ENCODE measurements around the gene SLC4A4.

- TF ChIP-seq EZH2phosphoT487 (IDR thresholded peaks at IDR 0.05; ENCODE audit: borderline replicate concordance, low read length) (no peak), CTCF (IDR thresholded peaks at IDR 0.05; ENCODE audit: low read depth, low read length, poor library complexity, severe bottlenecking) (no peak)
Observed at GRCh38 chr4:71415491-71415890, 76.7 kb downstream of the SLC4A4 start.
